Esophagus muscularis mucosa (tissue), 4 donors: Measurements from ENCODE around the gene LRIG2.

ENCODE experiments used
- CTCF ChIP-seq, 3 experiments: fragments of 200-600 bp in 2 of 3; fragments of 450-650 bp in 1 of 3; sonication (generic) in 2 of 3; IDR thresholded peaks; one replicate each; pipeline ENCODE4 v1.5.1; 2017 to 2019; ENCODE audit warnings: antibody characterized with exemption in 3 of 3, mild to moderate bottlenecking in 2 of 3, moderate library complexity in 1 of 3
- EP300 ChIP-seq: sonication (generic); formaldehyde crosslinking; IDR thresholded peaks from one replicate; pipeline ENCODE4 v1.6.1; 2017; ENCODE audit warnings: antibody characterized with exemption
- POLR2A ChIP-seq: fragments of 450-650 bp; IDR thresholded peaks from one replicate; pipeline ENCODE4 v1.6.1; 2017; ENCODE audit warnings: antibody characterized with exemption, moderate library complexity, mild to moderate bottlenecking, low read depth
- POLR2AphosphoS5 ChIP-seq, 2 donors: sonication (generic); formaldehyde crosslinking; IDR thresholded peaks; one replicate each; pipeline ENCODE4 v1.6.1; 2017; ENCODE audit warnings: antibody characterized with exemption in 2 of 2

- TF ChIP-seq CTCF (IDR thresholded peaks at IDR 0.05) (peak; percentile 80 to 90 (median 82)), POLR2AphosphoS5 (IDR thresholded peaks at IDR 0.05) (peak; percentile 93 to 96), EP300 (no peak), POLR2A (peak; percentile 50)
Observed at GRCh38 chr1:113072757-113073478, at the start of gene LRIG2.
